HepG2 (cell line): ENCODE results near the gene LZTS2. TPM values are rescaled to one million over a fixed set of nuclear protein-coding genes. Genes with fewer than 3 reads are reported as not detected.

ENCODE experiments used
- AHR ChIP-seq: IDR thresholded peaks from 2 replicates; pipeline ENCODE4 v1.6.1; 2018; ENCODE audit warnings: missing genetic modification reagents, missing compliant biosample characterization
- DBP ChIP-seq: sonication (generic); formaldehyde crosslinking; IDR thresholded peaks from 2 replicates; pipeline ENCODE4 v1.4.0; 2020; ENCODE audit warnings: missing genetic modification reagents; ENCODE audit errors: not compliant biosample characterization
- GLI4 ChIP-seq: sonication (generic); formaldehyde crosslinking; IDR thresholded peaks from 2 replicates; pipeline ENCODE4 v1.5.1; 2020; ENCODE audit warnings: missing genetic modification reagents, mild to moderate bottlenecking, moderate library complexity, borderline replicate concordance
- GZF1 ChIP-seq: sonication (generic); formaldehyde crosslinking; IDR thresholded peaks from 2 replicates; pipeline ENCODE4 v1.5.1; 2020; ENCODE audit warnings: mild to moderate bottlenecking, missing genetic modification reagents
- HOXA3 ChIP-seq: sonication (generic); formaldehyde crosslinking; IDR thresholded peaks from 2 replicates; pipeline ENCODE4 v1.5.0; 2020; ENCODE audit warnings: missing genetic modification reagents
- KLF12 ChIP-seq: sonication (generic); formaldehyde crosslinking; IDR thresholded peaks from 2 replicates; pipeline ENCODE4 v1.4.0; 2020; ENCODE audit warnings: missing genetic modification reagents, borderline replicate concordance
- MNT ChIP-seq: fragments of 450-650 bp; IDR thresholded peaks from 2 replicates; pipeline ENCODE4 v1.6.1; 2016
- NPAS2 ChIP-seq: sonication (generic); formaldehyde crosslinking; IDR thresholded peaks from 2 replicates; pipeline ENCODE4 v1.8.0; 2022; ENCODE audit warnings: mild to moderate bottlenecking, missing genetic modification reagents, borderline replicate concordance
- NR1H2 ChIP-seq: sonication (generic); formaldehyde crosslinking; IDR thresholded peaks from 2 replicates; pipeline ENCODE4 v1.8.1; 2022; ENCODE audit warnings: low read depth, missing genetic modification reagents, borderline replicate concordance
- PBX2 ChIP-seq: IDR thresholded peaks from 2 replicates; pipeline ENCODE4 v1.6.1; 2016; ENCODE audit warnings: control low read depth
- RCOR2 ChIP-seq: IDR thresholded peaks from 2 replicates; pipeline ENCODE4 v1.6.1; 2016; ENCODE audit warnings: missing biosample characterization, missing genetic modification reagents
- SALL2 ChIP-seq: sonication (generic); formaldehyde crosslinking; IDR thresholded peaks from 2 replicates; pipeline ENCODE4 v1.8.1; 2023; ENCODE audit warnings: mild to moderate bottlenecking, missing genetic modification reagents, inconsistent platforms
- SSRP1 ChIP-seq: IDR thresholded peaks from 2 replicates; pipeline ENCODE4 v1.6.1; 2016; ENCODE audit warnings: control low read depth
- TBX2 ChIP-seq: sonication (generic); formaldehyde crosslinking; IDR thresholded peaks from 2 replicates; pipeline ENCODE4 v1.5.0; 2020; ENCODE audit warnings: missing genetic modification reagents, mild to moderate bottlenecking, borderline replicate concordance
- TOPORS ChIP-seq: sonication (generic); formaldehyde crosslinking; IDR thresholded peaks from 2 replicates; pipeline ENCODE4 v1.8.0; 2023; ENCODE audit warnings: mild to moderate bottlenecking, missing genetic modification reagents
- ZFP91 ChIP-seq: sonication (generic); formaldehyde crosslinking; IDR thresholded peaks from 2 replicates; pipeline ENCODE4 v1.9.0; 2022; ENCODE audit warnings: missing genetic modification reagents, mild to moderate bottlenecking, borderline replicate concordance
- ZFYVE20 ChIP-seq: sonication (generic); formaldehyde crosslinking; IDR thresholded peaks from 2 replicates; pipeline ENCODE4 v1.8.0; 2023; ENCODE audit warnings: low read depth, mild to moderate bottlenecking, moderate library complexity, missing genetic modification reagents, borderline replicate concordance
- ZKSCAN1 ChIP-seq: fragments of 150-350 bp; IDR thresholded peaks from 2 replicates; pipeline ENCODE4 v1.6.1; 2014; ENCODE audit warnings: low read length
- ZMYM2 ChIP-seq: sonication (generic); formaldehyde crosslinking; IDR thresholded peaks from 2 replicates; pipeline ENCODE4 v1.8.0; 2022; ENCODE audit warnings: mild to moderate bottlenecking, missing genetic modification reagents
- ZNF281 ChIP-seq: sonication (generic); formaldehyde crosslinking; IDR thresholded peaks from 2 replicates; pipeline ENCODE4 v1.4.0; 2020; ENCODE audit warnings: missing genetic modification reagents, borderline replicate concordance
- ZNF30 ChIP-seq: sonication (generic); formaldehyde crosslinking; IDR thresholded peaks from 2 replicates; pipeline ENCODE4 v1.5.0; 2020; ENCODE audit warnings: mild to moderate bottlenecking, missing genetic modification reagents
- ZNF557 ChIP-seq: sonication (generic); formaldehyde crosslinking; IDR thresholded peaks from 2 replicates; pipeline ENCODE4 v1.4.0; 2020; ENCODE audit warnings: missing genetic modification reagents
- polyA plus RNA-seq, 8 experiments: library from polyadenylated mRNA; depleted of rRNA in 3 of 8; stranded (reverse) in 7 of 8; unstranded in 1 of 8; fragments of >200 nt; fragmentation: Illumina TruSeq in 4 of 8; extraction: Trizol in 4 of 8; gene quantifications; 2 replicates each; pipeline versions ENCODE4 v1.2.1 to v1.2.3, GENCODE V29; 2011 to 2016; ENCODE audit warnings: low read depth in 4 of 8, missing spikeins in 1 of 8, mixed read lengths in 1 of 8; ENCODE audit not compliant: insufficient read depth in 1 of 8
- total RNA-seq, 5 experiments: library from RNA; depleted of rRNA; stranded (reverse); fragments of >200 nt; fragmentation: Illumina TruSeq; extraction: Trizol; gene quantifications; 2 replicates each; pipeline ENCODE4 v1.2.3, GENCODE V29; 2016; ENCODE audit warnings: low read depth in 1 of 5

Gene LZTS2
- total and polyA plus RNA-seq, 2 of the 13 experiments (the other 11 are each of a cell fraction or from before 2014, with no cell fraction given) = 43.6 to 65.6 TPM

DNA sequence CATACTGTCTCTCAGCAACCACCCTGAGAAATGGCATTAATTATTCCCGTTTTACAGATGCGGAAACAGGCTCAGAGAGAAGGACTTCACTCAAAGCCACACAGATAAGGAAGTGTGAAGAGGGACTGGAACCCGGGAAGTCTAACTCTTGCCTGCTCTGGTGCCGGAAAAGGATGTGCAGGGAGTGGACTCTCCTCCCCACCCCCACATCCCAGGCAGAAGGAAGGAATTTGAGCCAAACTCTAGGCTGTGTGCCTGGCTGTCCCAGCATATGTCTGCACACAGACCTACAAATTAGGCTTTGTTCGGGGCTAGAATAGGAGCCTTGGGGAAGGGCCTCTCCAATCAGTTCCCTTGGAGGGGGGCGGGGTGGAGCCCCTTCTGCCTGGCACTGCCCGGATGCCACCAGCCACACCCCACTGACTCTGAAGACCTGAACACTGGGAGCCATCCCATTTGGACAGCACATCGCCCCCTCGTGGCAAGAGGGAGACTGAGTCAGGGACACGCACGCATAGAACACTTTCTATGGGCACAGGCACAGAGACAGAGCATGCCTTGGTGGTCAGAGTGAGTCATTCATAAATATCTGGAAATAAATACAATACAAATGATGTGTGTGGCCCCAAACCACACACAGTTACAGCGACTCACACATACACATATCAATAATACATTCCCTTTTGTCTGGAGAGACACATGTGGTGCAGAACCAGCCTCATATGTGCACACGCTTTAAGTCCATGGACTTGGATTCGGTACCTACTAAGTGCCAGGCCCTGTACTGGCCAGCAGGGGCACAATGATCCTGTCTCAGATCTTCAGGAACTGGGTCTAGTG, 13.1 kb downstream of the LZTS2 start (continued):
- TF ChIP-seq PBX2 (CRISPR knock-in tag) = no peak
- TF ChIP-seq ZFYVE20 = no peak
- no peak for TF ChIP-seq SALL2 (CRISPR knock-in tag)
- TF ChIP-seq RCOR2 = no peak
- 0 out of 2 replicates have a peak, but pooled peaks have one; percentile 44 for TF ChIP-seq ZMYM2 (CRISPR knock-in tag)
- no peak; the same call in 1 of the 2 replicates for TF ChIP-seq HOXA3
- no peak for TF ChIP-seq GZF1 (CRISPR knock-in tag)
- TF ChIP-seq AHR = no peak
- 0 out of 2 replicates have a peak, but pooled peaks have one; percentile 7 for TF ChIP-seq MNT
- TF ChIP-seq ZKSCAN1 = peak; percentile 97
- no peak for TF ChIP-seq NPAS2 (CRISPR knock-in tag)
- peak; percentile 56 for TF ChIP-seq ZFP91 (CRISPR knock-in tag)
- TF ChIP-seq NR1H2 = no peak
- TF ChIP-seq ZNF30 (CRISPR knock-in tag) = no peak
- peak; percentile 43; the same call in 1 of the 2 replicates for TF ChIP-seq TBX2 (CRISPR knock-in tag)
- TF ChIP-seq KLF12 (CRISPR knock-in tag) = no peak
- no peak for TF ChIP-seq ZNF557 (CRISPR knock-in tag)
- TF ChIP-seq DBP (CRISPR knock-in tag) = no peak
- TF ChIP-seq ZNF281 (CRISPR knock-in tag) = no peak; the same call in 1 of the 2 replicates
- no peak for TF ChIP-seq TOPORS (CRISPR knock-in tag)
- TF ChIP-seq SSRP1 (CRISPR knock-in tag) = no peak
- no peak for TF ChIP-seq GLI4 (CRISPR knock-in tag)
